A549 treated with dexamethasone at 1 μM for 4 hours (cell line): ENCODE results near the gene DEFB108B. TPM values are rescaled to one million over a fixed set of nuclear protein-coding genes. Genes with fewer than 3 reads are reported as not detected.

Experiments used
- total RNA-seq: library from RNA; stranded (reverse); fragments of 200-300 nt; extraction: Qiagen RNA extraction; gene quantifications from 5 replicates; pipeline ENCODE4 v1.2.3, GENCODE V29; 2022

Gene DEFB108B
- not detected in 5 replicates for total RNA-seq

DNA sequence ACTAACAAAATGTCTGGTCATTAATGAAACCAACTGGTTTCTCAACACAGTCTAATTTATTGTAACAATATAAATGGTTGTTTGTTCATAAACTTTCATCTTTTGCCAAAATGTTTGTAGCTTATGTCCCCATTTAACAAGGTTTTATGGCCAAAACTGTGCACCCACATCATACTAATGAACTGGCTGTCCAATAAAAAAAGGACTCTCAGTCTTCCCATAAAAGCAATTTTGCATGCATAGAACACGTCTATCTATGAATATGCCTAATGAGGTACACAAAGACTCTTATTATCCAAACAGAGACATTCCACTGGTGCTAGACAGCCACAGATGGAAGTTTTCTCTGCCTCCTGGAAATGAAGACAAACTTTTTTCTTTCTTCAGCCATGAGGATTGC lies at the start of gene DEFB108B:
Gene DEFB108B (plus strand): TSS at position 390 of the 400 bp plus-strand sequence. CDS start 0 bp downstream, at position 390.

DNA sequence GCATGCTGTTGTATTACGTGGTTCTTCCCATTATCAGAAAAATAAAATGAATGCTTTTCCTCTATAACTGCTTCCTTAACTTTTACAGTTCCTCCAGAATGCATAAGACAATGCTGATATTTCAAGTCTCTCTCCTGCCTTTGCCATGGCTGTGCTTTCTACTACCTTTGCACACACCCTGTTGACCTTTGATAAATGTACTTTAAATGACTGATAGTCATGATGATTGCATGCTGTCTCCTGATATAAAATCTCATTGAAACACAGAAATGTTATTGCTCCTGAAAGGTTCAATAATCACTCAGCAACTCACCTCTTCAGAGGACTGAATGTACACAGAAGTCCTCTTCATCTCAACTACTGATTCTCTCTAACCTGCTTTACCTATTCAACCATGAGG lies 45.1 kb downstream of the DEFB108B start, which contains the start of gene DEFB131B:
Gene DEFB131B (plus strand): TSS at position 395 of the 400 bp plus-strand sequence. CDS start 0 bp downstream, at position 395.

Other genes with a start within 250 kb of the DEFB108B start
- not detected in 5 replicates for gene DEFB131B, start 45.3 kb downstream of the DEFB108B start, total RNA-seq
- 2.5 to 4.3 TPM (median 3.2 TPM) in 5 replicates for gene XNDC1N, start 95.4 kb downstream of the DEFB108B start, total RNA-seq
- gene RNF121, start 95.8 kb downstream of the DEFB108B start, total RNA-seq: 40.8 to 44.4 TPM (median 43.2 TPM) in 5 replicates
- gene IL18BP, start 165.7 kb downstream of the DEFB108B start, total RNA-seq: 1.6 to 3.3 TPM (median 3.1 TPM) in 5 replicates
- 46.9 to 74.6 TPM (median 69.5 TPM) in 5 replicates for gene NUMA1, start 247.3 kb downstream of the DEFB108B start, total RNA-seq
- 6.9 to 8.4 TPM (median 8.0 TPM) in 5 replicates for gene LRRC51, start 247.7 kb downstream of the DEFB108B start, total RNA-seq